AG08395 (cell line): Measurements from ENCODE around the gene SAT1.

ENCODE experiments used
- DNase-seq: peaks from one replicate; pipeline ENCODE4 v3.0.0; 2012; ENCODE audit warnings: mixed read lengths, low spot score

The SAT1 gene

DNA sequence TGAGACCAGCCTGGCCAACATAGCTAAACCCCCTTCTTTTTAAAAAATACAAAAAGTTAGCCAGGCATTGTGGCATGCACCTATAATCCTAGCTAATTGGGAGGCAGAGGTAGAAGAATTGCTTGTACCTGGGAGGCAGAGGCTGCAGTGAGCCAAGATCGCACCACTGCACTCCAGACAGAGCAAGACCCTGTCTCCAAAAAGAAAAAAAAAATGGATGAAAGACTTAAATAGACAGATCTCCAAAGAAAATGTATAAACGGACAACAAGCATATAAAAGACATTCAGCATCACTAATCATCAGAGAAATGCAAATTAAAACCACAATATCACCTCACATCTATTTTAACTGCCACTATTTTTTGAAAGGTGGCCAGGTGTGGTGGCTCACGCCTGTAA is 6.6 kb upstream of the SAT1 start:
- DNase-seq: no peak

DNA sequence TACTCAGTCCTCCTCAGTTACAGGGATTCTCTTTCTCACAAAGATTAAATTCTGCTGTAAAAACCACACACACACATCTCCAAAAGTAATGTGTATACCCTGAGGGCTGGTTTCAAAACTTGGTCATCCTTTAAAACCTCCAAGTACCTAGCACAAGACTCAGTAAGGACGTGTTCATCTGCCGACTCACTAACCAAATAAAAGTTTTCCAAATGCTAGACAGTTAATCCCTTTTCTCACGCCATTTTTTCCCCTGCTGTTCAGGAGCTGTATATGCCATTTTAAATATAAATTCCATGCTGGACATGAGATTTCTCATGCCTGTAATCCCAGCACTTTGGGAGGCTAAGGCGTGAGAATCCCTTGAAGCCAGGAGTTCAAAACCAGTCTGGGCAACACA is 3.9 kb upstream of the SAT1 start:
- peak; percentile 31 for DNase-seq

GRCh38 chrX:23782455-23782854 is 518 bp upstream of the SAT1 start:
- DNase-seq: no peak

DNA sequence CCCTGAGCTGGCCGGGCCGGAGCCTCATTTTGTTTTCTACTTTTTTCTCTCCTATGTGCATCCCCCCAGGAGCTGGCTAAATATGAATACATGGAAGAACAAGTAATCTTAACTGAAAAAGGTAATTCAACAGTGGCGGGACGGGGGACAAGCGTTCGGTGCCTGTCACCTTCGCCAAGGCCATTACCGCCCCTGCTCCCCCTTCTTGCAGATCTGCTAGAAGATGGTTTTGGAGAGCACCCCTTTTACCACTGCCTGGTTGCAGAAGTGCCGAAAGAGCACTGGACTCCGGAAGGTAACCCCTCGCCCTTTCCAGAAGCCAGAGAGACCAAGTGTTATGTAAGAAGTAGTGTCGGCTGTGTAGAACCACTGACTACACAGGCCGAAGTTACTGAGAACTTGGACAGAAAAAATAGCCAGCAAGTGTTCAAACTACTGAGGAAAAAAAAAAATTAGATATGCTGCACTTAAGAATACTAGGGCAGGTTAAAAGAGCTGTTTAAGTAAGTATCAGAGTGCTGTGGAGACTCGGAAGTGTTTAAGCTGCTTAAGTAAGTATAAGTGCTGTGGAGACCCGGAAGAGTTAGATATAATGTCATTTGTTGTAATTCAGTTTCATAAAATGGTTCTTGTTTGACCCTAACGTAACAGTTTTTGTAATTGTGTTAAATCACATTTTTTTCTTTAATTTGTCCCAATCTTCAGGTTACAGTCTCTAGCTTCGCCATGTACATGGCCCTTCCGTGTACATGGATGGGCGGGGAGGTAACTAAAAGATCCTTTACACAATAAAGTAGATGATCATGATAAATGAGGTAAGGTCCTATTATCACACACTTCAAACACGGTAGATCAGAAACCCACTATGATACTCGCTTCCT is 856 bp downstream of the SAT1 start:
- no peak for DNase-seq

GRCh38 chrX:23784470-23785331 is 1.7 kb downstream of the SAT1 start:
- DNase-seq: peak; percentile 37

DNA sequence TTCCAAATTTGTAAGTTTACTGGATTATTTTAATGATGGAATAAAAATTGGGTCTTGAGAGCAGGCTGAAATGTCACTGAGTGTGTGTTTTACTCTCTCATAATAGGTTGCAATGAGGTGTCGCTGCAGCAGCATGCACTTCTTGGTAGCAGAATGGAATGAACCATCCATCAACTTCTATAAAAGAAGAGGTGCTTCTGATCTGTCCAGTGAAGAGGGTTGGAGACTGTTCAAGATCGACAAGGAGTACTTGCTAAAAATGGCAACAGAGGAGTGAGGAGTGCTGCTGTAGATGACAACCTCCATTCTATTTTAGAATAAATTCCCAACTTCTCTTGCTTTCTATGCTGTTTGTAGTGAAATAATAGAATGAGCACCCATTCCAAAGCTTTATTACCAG is 2.6 kb downstream of the SAT1 start:
- no peak for DNase-seq

DNA sequence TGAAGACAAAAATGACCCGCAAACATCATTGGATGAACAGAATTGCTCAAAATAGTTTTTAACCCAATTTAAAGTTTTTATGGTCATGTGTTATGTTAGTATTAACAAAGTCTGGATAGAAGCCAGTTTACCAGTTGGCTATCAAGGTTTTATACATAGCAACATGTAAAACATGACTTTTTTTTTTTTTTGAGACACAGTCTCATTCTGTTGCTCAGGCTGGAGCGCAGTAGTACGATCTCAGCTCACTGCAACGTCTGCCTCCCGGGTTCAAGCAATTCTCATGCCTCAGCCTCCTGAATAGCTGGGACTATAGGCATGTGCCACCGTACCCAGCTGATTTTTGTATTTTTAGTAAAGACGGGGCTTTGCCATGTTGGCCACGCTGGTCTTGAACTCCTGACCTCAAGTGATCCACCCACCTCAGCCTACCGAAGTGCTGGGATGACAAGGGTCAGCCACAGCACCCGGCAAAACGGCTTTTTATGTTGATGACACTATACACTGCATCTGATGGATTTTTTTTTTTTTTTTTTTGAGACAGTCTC is 3.4 kb downstream of the SAT1 start:
- no peak for DNase-seq

- DNase-seq: no peak
Measured at GRCh38 chrX:23787745-23788118, 4.8 kb downstream of the SAT1 start.

GRCh38 chrX:23788521-23788920 is 5.5 kb downstream of the SAT1 start:
- DNase-seq: no peak

DNA sequence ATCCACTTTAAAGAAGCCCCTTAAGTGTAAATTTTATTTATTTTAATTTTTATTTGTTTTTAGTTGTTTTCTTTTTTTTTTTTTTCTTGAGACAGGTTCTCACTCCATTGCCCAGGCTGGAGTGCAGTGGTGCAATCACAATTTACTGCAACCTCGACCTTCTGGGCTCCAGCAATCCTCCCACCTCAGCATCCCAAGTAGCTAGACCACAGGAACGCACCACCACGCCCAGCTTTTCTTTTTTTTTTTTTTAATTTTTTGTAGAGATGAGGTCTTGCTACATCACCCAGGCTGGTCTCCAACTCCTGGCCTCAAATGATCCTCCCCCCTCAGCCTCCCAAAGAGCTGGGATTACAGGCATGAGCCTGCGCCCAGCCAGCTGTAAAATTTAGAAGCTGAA is 6.0 kb downstream of the SAT1 start:
- no peak for DNase-seq

DNA sequence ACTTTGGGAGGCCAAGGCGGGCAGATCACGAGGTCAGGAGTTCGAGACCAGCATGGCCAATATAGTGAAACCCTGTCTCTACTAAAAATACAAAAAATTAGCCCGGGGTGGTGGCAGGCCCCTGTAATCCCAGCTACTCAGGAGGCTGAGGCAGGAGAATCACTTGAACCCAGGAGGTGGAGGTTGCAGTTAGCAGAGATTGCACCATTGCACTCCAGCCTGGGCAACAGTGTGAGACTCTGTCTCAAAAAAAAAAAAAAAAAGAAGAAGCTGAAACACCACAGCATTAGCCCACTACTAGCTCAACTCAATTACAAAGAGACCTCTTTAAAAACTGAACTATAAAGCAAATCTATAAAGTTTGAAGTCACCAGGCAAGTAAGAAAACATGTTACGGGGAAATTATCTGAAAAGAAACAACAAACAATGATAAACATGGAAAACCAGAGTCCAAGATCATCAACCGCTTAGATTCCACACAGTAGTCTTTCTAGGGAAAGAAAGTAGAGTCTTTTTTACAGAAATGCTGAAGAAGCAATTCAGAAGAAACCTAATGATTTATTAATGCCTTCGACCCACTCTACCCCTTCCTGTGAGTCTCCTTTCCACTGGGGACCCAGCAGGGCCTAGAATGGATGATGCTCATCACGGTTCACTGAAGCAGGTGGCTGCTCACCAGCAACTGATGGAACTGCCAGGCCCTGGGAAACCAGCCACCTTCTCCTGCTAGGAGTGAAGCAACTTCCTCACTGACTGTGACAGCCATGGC is 6.6 kb downstream of the SAT1 start:
- DNase-seq: no peak

DNA sequence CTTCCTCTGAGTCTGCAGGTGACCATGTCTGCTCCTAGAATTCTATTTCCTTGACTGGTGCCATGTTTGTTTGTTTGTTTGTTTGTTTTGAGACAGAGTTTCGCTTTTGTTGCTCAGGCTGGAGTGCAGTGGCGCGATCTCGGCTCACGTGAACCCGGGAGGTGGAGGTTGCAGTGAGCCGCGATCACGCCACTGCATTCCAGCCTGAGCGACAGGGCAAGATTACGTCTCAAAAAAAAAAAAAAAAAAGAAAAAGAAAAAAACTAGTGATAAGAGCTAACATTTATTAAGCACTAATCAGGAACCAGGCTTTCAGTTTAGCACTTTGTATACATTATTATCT is 7.2 kb downstream of the SAT1 start:
- DNase-seq: no peak

GRCh38 chrX:23792861-23793553 is 10.0 kb downstream of the SAT1 start:
- DNase-seq: no peak

DNA sequence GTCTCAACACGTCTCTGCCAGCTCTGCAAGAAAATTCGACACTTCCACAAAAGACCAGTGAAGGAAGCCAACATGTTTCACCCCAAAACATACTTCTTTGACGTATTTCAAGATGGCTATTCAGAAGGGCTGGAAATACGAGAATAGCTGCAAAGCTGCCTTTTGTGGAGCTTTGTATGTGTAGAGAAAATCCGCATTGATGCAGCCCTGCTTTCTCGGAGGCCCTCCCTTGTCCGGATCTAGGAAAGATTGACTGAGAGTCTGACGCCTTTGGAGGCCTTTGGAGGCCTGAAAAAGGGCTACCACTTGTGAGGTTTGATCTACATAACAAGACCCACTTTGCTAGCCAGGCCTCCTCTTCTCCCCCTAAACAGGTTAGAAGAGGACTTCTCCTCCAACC is 12.2 kb downstream of the SAT1 start:
- DNase-seq: no peak

- no peak for DNase-seq
Measured at GRCh38 chrX:23797371-23798128, 14.6 kb downstream of the SAT1 start.

DNA sequence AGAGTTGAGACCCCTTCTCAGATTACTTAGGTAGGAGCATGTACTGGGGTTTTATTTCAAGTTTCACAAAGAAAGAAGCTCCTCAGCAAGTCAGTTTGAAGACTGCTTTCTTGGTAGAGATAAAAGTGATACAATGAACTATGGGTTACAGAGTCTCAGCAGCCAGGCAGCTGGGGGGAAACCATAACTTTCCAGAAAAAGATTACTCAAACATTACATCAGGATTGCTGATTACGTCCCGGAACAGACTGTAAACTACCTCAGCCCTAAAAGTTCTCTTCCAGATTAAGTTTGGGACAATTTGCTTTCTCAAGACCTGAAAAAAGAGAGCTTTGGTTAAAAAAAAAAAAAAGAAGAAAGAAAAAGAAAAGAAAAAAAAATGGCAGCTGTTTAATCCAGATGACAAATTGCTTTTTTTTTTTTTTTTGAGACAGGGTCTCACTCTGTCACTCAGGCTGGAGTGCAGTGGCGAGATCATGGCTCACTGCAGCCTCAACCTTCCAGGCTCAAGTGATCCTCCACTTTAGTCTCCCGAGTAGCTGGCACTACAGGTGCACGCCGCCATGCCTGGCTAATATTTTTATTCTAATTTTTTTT is 16.6 kb downstream of the SAT1 start:
- DNase-seq: no peak

GRCh38 chrX:23802431-23802830 is 19.5 kb downstream of the SAT1 start:
- DNase-seq: no peak

- DNase-seq: peak; percentile 12
Measured at GRCh38 chrX:23803931-23804381, 21.0 kb downstream of the SAT1 start.

DNA sequence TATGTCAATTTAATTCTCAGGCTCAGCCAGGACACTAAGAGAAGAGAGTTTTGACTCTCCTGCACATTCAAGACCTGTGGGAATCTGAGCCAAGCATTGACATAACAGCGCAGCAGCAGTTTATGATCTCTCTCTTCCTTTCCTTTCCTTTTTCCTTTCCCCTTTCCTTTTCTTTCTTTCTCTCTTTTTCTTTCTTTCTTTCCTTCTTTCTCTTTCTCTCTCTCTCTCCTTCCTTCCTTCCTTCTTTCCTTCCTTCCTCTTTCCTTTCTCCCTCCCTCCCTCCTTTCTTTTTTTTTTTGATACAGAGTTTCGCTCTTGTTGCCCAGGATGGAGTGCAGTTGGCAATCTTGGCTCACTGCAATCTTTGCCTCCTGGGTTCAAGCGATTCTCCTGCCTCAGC is 21.6 kb downstream of the SAT1 start:
- DNase-seq: no peak

- no peak for DNase-seq
Measured at GRCh38 chrX:23805389-23805788, 22.4 kb downstream of the SAT1 start.
